ENCODE data around the gene BBS9. TPM values are rescaled to one million over a fixed set of nuclear protein-coding genes. Genes with fewer than 3 reads are reported as not detected.

The BBS9 gene
- polyA plus RNA-seq, 1 experiment: 6.5 TPM

GRCh38 chr7:33627741-33628140 lies 498.4 kb downstream of the BBS9 start:
- ChIA-PET POLR2A (no interaction called here), CTCF (interaction anchor here (0.6 kb wide), 1 partner anchor 361 kb away, joined by 3 read pairs; no protein-coding TSS in a partner anchor)
- TF ChIP-seq CTCF (IDR thresholded peaks at IDR 0.05; ENCODE audit: insufficient read depth, low read depth, low read length): no peak
- H3K27me3 ChIP-seq (ENCODE audit: control insufficient read depth, insufficient read depth, low read length): no peaks in the 10 kb centered on the region
- no peak overlapping the region for H3K4me3 ChIP-seq (ENCODE audit: low read depth, low read length)
- DNase-seq (ENCODE audit: low read depth): no peak
- H3K36me3 ChIP-seq (ENCODE audit: control insufficient read depth, insufficient read depth, low read length): no peaks in the 10 kb centered on the region

- ChIA-PET CTCF (no interaction called here), POLR2A (no interaction called here)
- no peak overlapping the region for H3K4me3 ChIP-seq (ENCODE audit: low read depth, low read length)
- no peaks in the 10 kb centered on the region for H3K36me3 ChIP-seq (ENCODE audit: control insufficient read depth, insufficient read depth, low read length)
- H3K27me3 ChIP-seq (ENCODE audit: control insufficient read depth, insufficient read depth, low read length): no peaks in the 10 kb centered on the region
- DNase-seq (ENCODE audit: low read depth): no peak
- TF ChIP-seq CTCF (IDR thresholded peaks at IDR 0.05; ENCODE audit: insufficient read depth, low read depth, low read length): no peak
Observed at GRCh38 chr7:33628894-33629293, 499.5 kb downstream of the BBS9 start.

GRCh38 chr7:33630359-33630758 lies 501.0 kb downstream of the BBS9 start:
- Histone ChIP-seq H3K36me3 (ENCODE audit: control insufficient read depth, insufficient read depth, low read length) (no peaks in the 10 kb centered on the region), H3K4me3 (ENCODE audit: low read depth, low read length) (no peak overlapping the region), H3K27me3 (ENCODE audit: control insufficient read depth, insufficient read depth, low read length) (no peaks in the 10 kb centered on the region)
- no peak for TF ChIP-seq CTCF (IDR thresholded peaks at IDR 0.05; ENCODE audit: insufficient read depth, low read depth, low read length)
- ChIA-PET CTCF (no interaction called here), POLR2A (no interaction called here)
- no peak for DNase-seq (ENCODE audit: low read depth)

GRCh38 chr7:33632322-33632721 lies 503.0 kb downstream of the BBS9 start:
- ChIA-PET CTCF (no interaction called here), POLR2A (no interaction called here)
- no peak for DNase-seq (ENCODE audit: low read depth)
- H3K4me3 ChIP-seq (ENCODE audit: low read depth, low read length): no peak overlapping the region
- no peaks in the 10 kb centered on the region for H3K36me3 ChIP-seq (ENCODE audit: control insufficient read depth, insufficient read depth, low read length)
- TF ChIP-seq CTCF (IDR thresholded peaks at IDR 0.05; ENCODE audit: insufficient read depth, low read depth, low read length): no peak
- H3K27me3 ChIP-seq (ENCODE audit: control insufficient read depth, insufficient read depth, low read length): no peaks in the 10 kb centered on the region

GRCh38 chr7:33632840-33633525 lies 503.6 kb downstream of the BBS9 start:
- H3K27me3 ChIP-seq (ENCODE audit: control insufficient read depth, insufficient read depth, low read length): no peaks in the 10 kb centered on the region
- no peak for DNase-seq (ENCODE audit: low read depth)
- no peak overlapping the region for H3K4me3 ChIP-seq (ENCODE audit: low read depth, low read length)
- ChIA-PET POLR2A (no interaction called here), CTCF (interaction anchor here (0.7 kb wide), 1 partner anchor 13 kb away, joined by 3 read pairs; no protein-coding TSS in a partner anchor)
- no peaks in the 10 kb centered on the region for H3K36me3 ChIP-seq (ENCODE audit: control insufficient read depth, insufficient read depth, low read length)
- TF ChIP-seq CTCF (IDR thresholded peaks at IDR 0.05; ENCODE audit: insufficient read depth, low read depth, low read length): no peak

Measured in BJ (cell line).